Hematopoietic multipotent progenitor cell treated with erythropoietin and hydrocortisone succinate and interleukin-3 and kit ligand, for 6 days (in vitro differentiated cells): ENCODE results near the gene TAF8.
A peak's percentile ranks its signal among the peaks of the same experiment; 100 is the strongest.

Source experiments
- DNase-seq: peaks from one replicate; pipeline ENCODE4 v3.0.0-alpha.2; 2015

TAF8 gene

GRCh38 chr6:42100029-42100901, 49.9 kb downstream of the TAF8 start:
- DNase-seq = no peak

DNA sequence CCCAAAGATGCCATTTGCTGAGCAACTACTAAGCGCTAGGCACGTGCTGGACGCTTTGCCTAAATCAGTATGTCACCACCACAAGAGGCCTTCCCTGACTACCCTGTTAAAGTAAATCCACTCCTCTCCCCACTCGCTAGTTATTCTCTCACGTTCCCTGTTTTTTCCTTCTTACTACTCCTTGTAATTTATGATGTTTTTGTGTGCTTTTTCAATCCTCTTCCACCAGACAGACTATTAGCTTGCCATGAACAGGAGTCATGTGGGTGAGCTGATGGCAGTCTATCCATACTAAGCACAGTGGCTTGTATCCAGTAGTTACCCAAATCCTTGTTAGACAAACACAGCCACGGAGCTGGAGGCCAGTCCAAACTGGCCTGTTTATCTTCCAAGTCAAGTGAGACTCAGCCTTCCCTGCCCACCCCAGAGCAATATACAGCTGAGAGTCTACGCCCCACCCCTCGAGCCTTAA, 50.9 kb downstream of the TAF8 start:
- peak; percentile 40 for DNase-seq

GRCh38 chr6:42103216-42103615, 52.9 kb downstream of the TAF8 start:
- DNase-seq = no peak

- DNase-seq = no peak
Observed at GRCh38 chr6:42103753-42104094, 53.4 kb downstream of the TAF8 start.

GRCh38 chr6:42104095-42104803, 53.9 kb downstream of the TAF8 start:
- peak; percentile 88 for DNase-seq

DNA sequence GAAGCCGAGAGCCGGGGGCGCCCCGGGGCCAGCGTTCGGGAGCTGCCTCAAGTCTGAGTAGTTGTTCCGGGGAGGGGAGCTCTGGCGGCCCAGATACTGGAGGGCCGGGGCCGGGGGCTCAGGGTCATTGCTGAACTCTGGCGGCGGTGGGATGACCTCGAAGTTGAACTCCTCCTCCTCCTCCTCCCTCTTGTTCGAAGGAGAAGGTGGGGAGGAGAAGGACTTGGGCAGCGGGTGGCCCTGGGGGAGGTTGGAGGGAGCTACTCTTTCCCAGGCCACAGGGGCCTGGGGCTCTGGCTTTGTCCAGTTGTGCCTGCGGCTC, 54.4 kb downstream of the TAF8 start:
- no peak for DNase-seq

GRCh38 chr6:42105156-42105648, 54.9 kb downstream of the TAF8 start:
- DNase-seq = peak; percentile 45

DNA sequence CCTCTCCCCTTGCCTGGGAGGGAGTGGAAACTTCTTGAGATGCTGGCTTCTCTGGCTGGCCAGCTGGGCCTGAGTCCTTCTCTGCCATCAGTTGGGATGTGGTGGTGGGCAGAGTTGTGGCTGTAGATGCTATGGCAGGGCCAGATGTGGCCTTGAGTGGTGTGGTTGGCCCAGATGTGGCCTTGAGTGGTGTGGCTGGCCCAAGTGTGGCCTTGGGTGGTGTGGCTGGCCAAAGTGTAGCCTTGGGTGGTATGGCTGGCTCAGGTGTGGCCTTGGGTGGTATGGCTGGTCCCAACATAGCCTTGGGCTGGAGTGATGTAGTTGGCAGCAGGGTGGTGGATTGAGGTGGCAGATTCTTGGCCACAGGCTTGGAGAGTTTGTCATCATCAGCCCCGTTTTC, 55.4 kb downstream of the TAF8 start:
- no peak for DNase-seq

DNA sequence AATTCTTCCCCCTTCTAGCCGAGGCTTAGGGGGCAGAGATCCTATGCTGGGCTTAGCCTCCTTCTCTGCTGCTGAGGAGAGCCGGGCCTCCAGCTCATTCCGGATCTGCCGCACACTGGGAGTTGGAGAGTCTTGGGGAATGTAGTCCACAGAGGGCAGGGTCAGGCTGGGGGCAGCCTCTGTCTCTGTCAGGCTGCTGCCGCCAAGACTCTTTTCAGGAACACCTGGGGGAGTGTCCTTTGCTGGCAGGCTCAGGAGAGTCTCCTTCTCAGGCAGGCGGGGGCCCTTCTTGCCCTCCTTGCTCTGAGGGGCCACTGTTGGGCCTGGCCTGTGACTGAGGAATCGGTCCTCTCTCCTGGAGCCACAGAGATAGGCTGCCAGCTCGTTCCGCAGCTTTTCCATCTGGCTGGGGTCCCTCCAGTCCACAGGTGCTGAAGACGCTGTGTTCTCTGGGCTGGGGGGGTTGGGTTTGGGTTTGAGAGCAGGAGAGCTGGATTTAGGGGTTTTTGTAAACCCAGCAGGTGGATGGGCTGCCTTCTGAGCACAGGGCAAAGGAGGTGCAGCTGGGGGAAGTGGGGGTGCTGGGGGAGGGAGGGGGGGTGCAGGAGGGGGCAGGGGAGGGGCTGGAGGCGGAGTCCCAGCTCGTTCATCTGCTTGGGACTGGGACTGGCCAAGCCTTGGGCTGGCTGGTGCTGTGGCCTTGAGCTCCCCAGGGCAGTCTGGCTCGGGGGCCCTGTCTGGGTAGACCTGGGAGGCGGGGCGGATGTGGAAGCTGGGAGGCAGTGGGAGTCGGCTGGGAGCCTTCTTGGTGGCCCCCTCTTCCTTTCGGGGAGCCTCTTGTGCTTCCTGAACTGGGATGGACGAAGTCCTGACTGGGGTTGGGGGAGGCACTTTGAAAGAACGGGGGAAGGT, 56.0 kb downstream of the TAF8 start:
- DNase-seq = no peak

DNA sequence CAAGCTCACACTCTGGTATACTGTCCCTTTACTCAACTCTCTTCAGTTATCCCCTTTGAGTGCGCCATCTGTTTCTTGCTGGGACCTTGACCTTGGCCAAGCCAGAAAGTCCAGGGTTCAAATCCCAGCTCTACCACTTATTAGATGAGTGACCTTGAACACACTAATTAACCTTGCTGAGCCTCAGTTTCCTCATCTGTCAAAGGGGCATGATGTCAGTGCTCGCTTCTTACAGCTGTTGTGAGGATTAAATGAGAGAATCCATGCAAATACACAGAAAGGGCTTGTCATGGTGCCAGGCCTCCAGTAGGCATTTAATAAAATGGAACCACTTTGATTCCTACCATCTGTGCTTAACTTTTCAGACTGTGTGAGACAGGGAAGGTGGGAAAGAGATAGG, 57.7 kb downstream of the TAF8 start:
- no peak for DNase-seq

GRCh38 chr6:42110683-42111082, 60.4 kb downstream of the TAF8 start:
- DNase-seq = no peak

- no peak for DNase-seq
Observed at GRCh38 chr6:42112351-42112750, 62.0 kb downstream of the TAF8 start.

DNA sequence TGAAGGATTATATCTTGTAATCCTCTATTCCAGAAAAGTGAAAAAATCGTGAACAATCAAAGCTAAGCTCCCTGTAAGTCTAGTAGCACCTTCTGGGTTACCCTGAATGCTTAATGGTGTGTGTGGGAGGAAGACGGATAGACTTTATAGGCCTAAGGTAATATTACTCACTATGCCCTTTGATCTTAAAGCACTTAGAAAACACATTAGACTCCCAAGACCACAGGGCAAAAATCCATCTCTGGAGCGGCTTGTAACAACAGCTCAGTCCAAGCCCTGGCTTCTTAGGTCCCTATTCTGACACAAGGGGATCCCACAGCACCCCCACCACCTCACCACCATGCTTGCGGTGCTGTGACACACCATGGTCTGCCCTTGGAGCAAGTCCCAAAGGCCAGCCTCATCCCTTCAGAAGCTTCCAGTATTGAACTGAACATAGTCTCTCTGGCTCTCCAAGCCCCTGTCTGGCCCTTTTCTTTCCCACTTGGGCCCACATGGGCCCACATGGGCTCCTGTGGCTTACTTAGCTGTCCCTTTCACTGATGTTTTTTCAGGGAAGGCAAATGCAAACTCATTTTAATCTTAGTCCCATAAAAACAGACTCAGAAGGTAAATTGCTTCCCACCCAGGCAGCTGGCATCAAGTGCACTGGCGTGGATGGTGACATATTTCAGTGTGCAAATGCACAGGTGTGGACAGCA, 63.8 kb downstream of the TAF8 start:
- no peak for DNase-seq

GRCh38 chr6:42117843-42118161, 67.5 kb downstream of the TAF8 start:
- DNase-seq = no peak

- no peak for DNase-seq
Observed at GRCh38 chr6:42118162-42119001, 68.1 kb downstream of the TAF8 start.

DNA sequence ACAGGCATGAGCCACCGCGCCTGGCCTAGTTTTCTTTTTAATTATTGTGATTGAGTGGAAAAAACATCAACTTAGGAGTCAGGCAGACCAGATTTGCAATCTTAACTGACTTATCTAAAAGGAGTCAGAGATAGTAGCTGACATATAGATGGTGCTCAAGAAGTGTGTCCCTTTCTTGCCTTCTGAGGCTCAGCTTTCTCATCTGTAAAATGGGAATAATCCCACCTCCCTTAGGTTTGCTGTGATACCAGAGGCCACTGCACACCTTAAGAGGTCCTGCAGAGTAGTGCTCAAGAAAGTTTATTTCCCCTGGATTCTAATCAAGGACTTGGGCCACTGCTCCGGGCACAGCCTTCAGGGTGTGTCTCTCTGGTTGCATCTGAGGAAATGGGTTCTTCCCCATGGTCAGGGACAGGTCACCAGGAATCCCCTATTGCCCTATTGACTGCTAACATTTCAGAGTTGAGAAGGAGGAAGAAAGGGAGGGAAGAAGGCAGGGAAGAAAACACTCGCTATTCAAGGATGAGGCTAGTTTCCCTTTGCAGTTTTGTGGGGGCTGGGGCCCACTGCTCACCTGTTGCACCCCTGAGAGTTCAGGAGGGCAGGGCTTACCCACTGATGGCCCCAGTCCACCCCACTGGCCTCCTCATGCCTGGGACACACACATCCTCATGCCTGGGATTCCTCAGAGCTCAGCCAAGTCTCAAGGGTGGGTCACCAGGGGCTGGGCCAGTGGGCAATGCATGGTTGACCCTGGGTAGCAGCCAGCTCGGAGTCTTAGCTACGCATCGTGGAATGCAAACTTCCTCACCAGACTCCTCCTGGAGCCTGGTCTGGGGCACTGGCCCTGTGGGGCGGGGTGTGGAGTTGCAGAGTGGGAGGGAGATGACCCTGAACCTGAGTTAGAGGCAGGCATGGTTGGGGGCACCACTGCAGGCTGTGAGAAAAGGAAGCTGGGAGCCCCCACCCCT, 70.9 kb downstream of the TAF8 start:
- DNase-seq = no peak

DNA sequence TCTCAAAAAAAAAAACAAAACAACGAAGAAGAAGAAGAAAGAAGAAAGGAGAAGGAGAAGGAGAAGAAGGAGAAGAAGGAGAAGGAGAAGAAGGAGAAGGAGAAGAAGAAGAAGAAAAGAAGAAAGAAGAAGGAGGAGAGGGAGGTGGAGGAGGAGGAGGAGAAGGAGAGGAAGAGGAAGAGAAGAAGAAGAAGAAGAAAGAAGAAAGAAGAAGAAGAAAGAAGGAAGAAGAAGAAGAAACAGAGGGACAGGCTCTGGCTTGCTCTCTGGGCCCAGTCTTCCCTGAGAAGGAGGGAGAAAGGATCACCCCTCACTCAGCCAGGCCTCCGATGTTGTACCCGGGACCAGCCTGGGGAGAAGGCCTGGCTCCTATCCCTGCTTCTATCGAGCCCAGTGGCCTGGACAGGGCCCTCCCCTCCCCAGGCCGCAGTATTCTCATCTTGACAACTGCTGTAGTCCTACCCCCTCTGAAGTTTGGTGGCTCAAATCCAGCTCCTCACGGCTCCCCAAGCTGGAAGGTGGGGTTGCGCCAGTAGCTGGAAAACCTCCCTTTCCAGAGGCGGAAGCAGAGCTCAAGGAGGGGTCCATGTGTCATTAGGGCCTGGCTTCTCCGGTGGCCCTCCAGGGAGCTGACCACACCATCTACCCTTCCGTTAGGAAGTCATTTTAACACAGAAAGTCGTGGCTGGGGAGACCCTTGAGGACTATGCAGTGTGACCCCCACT, 73.2 kb downstream of the TAF8 start:
- DNase-seq = no peak

DNA sequence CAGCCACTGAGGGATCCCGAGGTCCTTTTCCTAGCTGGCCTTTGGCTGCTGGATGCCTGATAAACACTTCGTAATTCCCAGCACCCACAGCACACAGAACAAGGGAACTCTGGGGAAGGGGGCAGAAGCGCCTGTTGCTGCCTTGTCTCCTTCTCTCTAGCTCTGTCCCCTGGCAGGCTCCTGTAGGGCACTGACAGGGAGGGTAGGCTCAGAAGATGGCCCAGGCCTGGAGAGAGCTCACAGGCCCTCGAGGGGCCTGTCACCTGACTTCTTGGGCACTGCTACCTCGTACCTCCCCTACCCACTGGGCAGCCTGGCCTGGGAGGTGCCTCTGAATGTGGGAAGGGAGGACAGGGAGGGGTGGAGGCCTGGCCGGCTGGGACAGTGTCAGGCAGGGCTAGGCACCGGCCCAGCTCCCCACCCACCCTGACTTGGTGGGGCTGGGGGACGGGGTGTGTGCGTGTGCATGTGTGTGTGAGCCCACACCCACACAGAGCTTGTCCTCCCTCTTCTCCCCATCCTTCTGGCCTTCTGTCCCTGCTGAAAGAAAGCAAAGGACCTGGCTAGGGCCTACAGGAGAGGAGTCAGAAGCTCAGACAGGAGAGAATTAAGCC, 74.0 kb downstream of the TAF8 start:
- no peak for DNase-seq

DNA sequence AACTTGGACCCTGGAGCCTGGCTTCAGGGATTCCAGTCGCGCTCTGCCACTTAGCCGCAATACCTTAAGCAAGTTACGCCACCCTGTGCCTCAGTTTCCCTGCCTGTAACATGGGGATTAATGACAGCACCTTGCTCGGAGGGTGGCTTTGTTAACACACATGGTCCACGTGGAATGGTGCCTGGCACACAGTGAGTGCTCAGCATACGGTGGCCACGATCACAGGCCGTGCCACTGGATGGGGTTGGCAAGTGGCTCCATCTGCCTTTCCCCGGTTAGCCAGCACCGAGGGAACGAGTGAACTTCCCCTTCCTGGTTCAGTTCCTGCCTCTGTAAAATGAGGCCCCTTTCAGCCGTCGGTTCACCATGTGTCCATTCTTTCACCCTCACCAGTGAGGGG, 74.9 kb downstream of the TAF8 start:
- DNase-seq = no peak
